ENCODE results near the gene RNF44.

GRCh38 chr5:176528301-176528700 is 8.9 kb downstream of the RNF44 start:
- TF ChIP-seq CTCF (conservative IDR thresholded peaks at IDR 0.05; ENCODE audit: low read length) (no peak), EZH2phosphoT487 (IDR thresholded peaks at IDR 0.05; ENCODE audit: borderline replicate concordance, low read depth, low read length) (no peak)
